ENCODE measurements around the gene RNF220. TPM values are rescaled to one million over a fixed set of nuclear protein-coding genes. Genes with fewer than 3 reads are reported as not detected.

Gene RNF220
- total RNA-seq (2014; rRNA removed; shearing (Covaris generic)): 57.4 and 65.2 TPM in 2 replicates

- peak; percentile 58 for DNase-seq (ENCODE audit: low spot score)
Observed at GRCh38 chr1:44405031-44405797, at the start of gene RNF220. Gene RNF220, plus strand, starts transcription at chr1:44405255.

- DNase-seq (ENCODE audit: low spot score): no peak
Observed at GRCh38 chr1:44355582-44356305, 49.3 kb upstream of the RNF220 start.

GRCh38 chr1:44357710-44358109 is 47.3 kb upstream of the RNF220 start:
- no peak for DNase-seq (ENCODE audit: low spot score)

DNA sequence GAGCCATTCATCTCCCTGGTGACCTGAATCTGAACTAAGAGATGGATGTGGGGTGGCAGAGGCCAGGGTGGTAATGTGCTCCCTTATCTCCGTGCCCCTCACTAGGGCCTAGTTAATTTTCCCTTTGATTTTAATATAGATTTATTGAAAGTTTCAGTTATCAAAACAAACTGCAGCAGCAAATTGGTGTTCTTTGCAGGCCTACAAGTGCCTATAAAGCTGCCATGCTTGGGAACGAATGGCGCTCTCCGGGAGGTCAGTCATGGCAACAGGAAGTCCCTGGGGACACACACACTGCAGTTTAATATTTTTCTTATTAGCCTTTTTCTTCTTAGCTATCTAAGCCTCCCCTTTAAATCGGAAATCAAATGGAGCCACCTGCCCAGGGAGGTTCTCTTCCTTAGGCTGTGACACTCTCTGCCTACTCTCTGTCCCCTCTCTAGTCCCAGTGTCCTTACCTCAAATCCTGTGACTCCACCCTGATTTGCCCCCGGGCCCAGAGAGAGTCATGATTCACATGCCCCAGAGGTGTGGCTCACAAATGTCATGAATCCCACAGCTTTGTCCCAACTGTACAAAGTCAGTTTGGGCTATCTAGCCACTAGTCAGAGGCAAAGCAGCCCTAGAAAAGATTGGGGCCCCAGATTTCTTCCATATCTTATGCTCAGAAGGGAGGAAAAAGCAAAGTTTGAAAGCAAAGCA is 45.7 kb upstream of the RNF220 start:
- peak; percentile 18 for DNase-seq (ENCODE audit: low spot score)

GRCh38 chr1:44361478-44361877 is 43.6 kb upstream of the RNF220 start:
- no peak for DNase-seq (ENCODE audit: low spot score)

DNA sequence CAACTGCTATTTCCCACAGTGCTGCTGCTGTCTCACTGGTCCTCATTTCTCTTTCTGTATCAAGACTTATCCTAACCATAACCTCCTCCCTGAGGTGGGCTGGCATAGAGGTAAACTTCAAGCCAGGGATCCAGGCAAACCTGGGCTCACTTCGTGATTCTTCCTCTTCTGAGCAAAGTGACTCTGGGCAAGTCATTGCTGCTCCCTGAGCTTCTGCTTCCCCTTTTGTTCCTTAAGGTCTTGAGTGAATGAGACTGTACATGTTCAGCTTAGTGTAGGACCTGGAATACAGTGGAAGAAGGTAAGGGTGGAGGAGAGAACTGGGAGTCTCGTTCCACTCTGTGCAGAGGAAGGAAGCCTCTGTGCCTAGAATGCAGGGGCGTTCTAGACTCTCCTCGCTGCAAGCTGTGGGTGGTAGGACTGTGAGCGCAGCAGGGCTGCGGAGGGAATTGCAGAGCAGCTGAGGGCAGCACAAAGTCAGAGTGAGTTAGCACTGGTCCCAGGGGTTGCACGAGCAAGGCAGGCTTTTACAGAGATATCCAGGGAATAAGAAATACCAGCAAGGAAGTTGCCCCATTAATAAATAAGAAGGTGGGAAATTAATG is 38.6 kb upstream of the RNF220 start:
- no peak for DNase-seq (ENCODE audit: low spot score)

GRCh38 chr1:44367944-44368343 is 37.1 kb upstream of the RNF220 start:
- DNase-seq (ENCODE audit: low spot score): no peak

DNA sequence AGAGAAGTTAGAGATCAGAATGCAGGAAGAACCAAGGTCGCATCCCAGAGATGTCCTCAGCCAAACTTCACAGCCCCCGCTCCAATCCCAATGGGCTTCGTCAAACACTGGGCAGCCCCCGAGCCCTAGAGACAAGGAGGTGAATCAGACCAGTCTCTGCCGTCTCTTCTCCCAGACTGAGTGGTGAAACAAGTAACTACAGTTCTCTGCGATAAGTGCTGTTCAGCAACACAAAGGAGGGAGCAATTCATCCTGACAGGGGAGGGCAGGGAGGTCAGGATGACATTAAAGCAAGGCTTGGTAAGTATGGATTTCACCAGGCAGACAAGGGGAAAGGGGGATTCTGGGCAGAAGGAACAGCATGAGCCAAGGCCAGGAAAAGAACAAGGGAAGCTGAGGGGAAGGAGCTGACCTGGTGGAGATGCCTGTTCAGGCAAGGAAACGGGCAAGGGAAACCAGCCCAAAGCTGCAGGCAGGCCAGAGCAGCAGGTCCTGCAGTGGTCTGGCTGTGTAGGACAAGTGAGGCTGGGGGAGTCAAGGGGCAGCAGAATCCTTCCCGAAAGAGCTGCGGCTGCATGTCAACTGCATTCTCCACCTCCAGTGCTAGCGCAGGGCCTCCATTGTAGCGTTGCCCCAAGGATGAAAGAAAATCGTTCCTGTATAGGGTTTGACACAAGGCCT is 36.4 kb upstream of the RNF220 start:
- no peak for DNase-seq (ENCODE audit: low spot score)

DNA sequence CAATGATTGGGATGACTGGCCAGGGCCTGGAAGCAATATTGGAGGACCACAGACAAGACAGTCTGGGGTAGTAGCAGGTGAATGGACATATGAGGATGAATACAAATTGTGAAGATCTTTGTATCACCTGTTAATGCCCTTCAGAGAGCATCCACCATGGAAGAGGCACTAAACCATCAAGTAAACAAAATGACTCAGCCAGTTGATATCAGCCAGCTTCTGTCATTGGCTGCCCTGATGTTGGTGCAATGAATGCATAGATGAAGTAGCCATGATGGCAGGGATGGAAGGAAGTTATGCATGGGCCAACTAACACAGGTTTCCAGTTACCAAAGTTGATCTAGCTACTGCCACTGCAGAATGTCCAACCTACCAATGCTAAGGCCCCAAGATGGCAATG is 33.8 kb upstream of the RNF220 start:
- DNase-seq (ENCODE audit: low spot score): no peak

DNA sequence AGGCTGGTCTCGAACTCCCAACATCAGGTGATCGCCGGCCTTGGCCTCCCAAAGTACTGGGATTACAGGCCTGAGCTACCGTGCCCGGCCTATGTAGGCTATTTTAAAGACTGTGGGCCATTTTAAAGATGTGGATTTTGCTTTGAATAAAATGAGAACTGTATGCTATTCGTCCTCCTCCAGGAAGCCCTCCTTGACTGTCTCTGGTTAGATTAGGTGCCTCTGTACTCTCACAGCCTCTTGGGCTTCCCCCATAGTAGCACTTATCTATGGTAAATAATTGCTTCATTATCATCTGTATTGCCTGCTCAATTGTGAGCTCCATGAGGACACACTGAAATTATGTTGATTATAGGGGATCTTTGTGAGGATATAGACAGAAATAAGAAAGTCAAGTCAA is 29.5 kb upstream of the RNF220 start:
- DNase-seq (ENCODE audit: low spot score): no peak

GRCh38 chr1:44377925-44378784 is 26.9 kb upstream of the RNF220 start:
- DNase-seq (ENCODE audit: low spot score): peak; percentile 37

DNA sequence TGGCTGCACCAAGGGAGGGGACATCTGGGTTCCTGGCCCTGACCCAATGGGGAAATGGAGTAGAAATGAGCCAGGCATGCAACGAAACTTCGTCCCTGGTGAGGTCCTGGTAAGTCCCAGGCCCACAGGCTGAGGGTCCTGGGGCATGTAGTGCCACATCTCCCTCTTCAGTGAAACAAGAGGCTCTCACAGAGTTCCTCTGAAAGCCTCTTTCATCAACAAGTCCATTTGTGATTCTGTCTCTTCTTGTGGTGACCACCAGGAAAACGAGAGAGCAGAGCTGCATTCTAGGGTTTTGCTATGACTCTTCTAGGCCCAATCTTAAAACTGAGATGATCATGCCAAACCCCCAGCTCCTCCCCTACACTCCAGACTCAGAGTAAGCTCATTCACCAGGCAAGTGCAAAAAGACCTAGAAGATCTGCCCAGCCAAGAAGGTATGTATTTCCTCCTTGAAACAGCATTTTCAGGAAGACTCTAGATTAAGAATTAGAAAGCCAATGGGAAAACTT is 24.3 kb upstream of the RNF220 start:
- no peak for DNase-seq (ENCODE audit: low spot score)

DNA sequence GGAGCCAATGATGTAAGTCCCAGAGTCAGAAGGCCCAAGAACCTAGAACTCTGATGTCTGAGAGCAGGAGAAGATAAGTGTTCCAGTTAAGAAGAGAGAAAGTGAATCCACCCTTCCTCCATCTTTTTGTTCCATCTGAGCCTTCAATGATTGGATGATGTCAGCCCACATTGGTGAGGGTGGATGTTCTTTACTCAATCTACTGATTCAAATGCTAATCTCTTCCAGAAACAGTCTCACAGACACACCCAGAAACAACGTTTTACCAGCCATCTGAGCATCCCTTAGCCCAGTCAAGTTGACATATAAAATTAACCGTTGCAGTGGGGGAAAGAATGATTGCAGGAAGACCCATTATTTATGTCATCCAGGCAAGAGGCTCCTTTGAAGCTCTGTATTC is 16.5 kb upstream of the RNF220 start:
- DNase-seq (ENCODE audit: low spot score): no peak

DNA sequence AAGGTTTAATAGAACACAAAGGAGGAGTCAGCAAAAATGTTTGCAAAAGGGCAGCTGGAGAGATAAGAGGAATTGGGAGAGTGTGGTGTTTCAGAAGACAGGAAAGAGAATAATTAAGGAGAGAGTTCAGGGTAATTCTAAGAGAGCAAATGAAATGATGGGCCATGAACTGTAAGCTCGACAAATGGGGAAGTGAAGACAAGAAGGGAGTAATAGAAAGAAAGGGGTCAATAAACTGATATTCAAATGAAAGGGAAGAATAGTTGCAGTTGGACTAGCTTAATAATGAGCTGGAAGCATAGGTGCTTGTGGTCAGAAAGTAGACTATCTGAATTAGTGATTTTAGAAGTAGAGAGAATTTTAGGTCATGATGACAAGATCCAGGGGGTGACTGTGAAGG is 15.6 kb upstream of the RNF220 start:
- DNase-seq (ENCODE audit: low spot score): no peak

DNA sequence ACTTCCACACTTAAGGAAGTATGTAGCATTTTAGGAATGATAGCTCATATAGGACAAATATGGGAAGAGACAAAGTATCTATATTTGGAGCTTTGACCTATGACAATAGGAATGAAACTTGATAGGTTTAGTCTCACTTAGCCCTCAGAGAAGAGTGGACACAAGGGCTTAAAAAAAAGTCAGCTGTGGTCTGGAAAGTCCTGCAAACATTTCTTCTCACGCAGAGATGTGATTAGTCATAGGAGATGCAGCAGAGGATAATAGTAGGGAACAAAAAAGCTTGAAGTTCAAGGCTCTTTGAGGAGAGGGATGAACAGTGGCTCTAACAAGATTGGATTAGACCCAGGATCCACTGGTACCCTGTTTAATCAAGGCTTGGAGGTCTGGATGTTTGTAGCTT is 14.8 kb upstream of the RNF220 start:
- peak; percentile 57 for DNase-seq (ENCODE audit: low spot score)

DNA sequence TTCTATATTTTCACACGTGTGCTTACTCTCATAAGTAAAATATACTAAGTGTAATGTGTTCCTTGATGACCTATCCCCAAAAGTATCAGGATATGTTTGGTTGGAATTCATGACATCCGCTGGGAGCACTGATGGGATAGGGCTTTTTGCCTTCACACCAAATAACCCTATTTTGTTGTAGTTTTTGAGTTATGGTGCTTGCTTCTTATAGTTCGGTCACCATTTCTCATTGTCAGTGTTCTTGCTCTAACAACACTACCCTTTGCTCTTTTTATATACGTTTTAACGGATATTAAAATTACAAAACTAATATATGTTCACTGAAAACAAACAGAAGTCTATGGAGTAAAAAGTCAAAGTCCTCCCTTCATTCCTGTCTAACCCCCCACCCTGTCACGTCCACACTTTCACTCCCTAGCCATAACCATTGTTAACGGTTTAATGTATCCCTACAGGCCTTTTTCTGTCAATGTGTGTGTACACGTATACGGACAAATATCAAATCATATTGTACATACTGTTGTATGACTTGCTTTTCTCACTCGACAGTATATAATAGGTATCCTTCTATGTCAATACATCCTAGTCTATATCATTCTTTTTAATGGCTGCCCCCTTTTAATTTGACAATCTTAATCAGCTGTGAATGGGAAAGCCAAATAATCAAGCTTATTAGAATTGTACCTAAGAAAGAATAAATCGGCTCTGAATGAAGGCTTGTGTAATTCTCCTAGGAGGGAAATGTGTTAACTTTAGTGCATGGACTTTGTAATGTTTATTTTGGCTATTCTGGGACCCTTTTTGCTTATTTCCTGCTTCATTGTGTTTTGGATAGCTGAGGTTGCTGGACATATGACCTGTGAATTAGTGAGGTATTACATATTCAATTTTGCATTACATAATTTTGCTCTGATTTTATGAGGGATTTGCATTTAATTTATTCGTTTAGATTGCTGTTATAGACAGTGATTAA is 3.5 kb upstream of the RNF220 start:
- no peak for DNase-seq (ENCODE audit: low spot score)

GRCh38 chr1:44405798-44406736 is 1.0 kb downstream of the RNF220 start:
- no peak for DNase-seq (ENCODE audit: low spot score)
